GM12874 (cell line): ENCODE results near the gene LHPP.

Experiments used
- TF ChIP-seq, protein P1 (sequence below): IDR thresholded peaks from 2 replicates; pipeline ENCODE4 v1.5.1; 2011; ENCODE audit warnings: low read depth, mild to moderate bottlenecking, control low read depth, low read length, moderate library complexity; ENCODE audit not compliant: insufficient read depth

Gene LHPP

DNA sequence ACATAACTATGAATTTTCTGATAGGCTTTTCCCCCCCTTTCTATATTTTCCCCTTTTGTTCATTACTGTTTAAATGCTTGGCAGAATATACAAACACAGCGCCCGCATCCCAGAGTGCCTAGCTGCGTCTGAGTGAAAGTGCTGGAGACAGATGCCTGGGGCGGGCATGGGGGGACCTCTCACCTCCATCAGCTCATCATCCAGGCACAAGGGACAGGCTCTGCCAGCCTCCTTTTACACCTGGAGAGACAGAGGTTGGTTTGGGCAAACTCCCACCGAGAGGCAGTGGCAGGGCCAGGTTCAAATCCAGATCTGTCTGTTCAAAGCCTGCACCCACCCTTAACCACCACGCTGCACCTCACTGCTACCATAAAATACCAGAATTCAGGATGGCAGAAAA is 178.0 kb downstream of the LHPP start:
- TF ChIP-seq, protein P1, sequence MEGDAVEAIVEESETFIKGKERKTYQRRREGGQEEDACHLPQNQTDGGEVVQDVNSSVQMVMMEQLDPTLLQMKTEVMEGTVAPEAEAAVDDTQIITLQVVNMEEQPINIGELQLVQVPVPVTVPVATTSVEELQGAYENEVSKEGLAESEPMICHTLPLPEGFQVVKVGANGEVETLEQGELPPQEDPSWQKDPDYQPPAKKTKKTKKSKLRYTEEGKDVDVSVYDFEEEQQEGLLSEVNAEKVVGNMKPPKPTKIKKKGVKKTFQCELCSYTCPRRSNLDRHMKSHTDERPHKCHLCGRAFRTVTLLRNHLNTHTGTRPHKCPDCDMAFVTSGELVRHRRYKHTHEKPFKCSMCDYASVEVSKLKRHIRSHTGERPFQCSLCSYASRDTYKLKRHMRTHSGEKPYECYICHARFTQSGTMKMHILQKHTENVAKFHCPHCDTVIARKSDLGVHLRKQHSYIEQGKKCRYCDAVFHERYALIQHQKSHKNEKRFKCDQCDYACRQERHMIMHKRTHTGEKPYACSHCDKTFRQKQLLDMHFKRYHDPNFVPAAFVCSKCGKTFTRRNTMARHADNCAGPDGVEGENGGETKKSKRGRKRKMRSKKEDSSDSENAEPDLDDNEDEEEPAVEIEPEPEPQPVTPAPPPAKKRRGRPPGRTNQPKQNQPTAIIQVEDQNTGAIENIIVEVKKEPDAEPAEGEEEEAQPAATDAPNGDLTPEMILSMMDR = no peak

DNA sequence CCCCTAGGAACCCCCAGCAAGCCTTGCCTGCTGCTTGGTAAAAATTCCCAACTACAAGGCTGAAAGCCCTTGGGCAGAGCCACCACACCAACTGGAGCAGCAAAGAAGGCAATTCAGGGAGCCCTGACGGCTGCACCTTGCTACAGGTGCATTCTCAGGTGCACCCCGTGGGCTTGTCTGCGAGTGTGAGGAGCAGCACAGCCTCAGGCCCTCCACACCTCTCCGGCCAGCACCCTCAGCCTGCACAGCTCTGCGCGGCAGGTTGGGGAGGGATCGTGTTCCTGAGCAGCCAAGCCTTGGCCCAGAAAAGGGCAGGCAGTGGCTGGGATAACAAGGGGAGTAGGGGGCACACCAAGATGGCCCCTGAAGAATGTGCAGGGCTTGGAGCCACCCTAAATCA is 178.4 kb downstream of the LHPP start:
- TF ChIP-seq, protein P1 = no peak

DNA sequence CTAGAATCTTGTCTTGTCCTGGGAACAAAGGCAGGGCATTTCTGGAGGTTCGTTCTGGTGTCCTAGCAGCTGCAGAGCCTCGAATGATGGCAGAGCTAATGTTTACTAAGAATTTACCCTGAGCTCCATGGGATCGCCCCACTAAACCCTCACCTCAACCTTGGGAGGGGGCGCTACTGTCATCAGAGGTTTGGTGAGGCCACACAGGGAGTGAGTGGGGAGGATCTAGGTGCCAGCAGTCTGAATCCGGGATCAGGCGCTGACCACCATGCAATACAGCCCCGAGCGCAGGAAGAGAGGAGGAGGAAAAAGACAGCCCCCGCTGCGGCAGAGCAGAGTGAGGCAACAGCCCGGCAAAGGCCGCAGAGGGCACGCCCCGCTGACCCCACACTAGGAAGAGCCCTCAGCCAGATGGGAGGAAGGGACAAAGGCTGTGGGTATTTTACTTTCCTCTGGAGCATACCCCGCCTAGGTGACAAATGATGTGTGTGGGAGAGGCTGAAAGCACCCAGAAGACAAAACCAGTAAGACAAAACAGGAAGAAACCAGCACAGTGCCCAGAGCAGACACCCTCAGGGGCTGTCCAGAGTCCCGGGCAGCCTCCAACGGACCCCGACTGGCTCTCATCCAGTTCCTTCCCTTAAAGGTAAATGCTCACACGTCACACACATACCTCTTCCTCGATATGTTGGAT is 179.1 kb downstream of the LHPP start:
- TF ChIP-seq, protein P1 = no peak

DNA sequence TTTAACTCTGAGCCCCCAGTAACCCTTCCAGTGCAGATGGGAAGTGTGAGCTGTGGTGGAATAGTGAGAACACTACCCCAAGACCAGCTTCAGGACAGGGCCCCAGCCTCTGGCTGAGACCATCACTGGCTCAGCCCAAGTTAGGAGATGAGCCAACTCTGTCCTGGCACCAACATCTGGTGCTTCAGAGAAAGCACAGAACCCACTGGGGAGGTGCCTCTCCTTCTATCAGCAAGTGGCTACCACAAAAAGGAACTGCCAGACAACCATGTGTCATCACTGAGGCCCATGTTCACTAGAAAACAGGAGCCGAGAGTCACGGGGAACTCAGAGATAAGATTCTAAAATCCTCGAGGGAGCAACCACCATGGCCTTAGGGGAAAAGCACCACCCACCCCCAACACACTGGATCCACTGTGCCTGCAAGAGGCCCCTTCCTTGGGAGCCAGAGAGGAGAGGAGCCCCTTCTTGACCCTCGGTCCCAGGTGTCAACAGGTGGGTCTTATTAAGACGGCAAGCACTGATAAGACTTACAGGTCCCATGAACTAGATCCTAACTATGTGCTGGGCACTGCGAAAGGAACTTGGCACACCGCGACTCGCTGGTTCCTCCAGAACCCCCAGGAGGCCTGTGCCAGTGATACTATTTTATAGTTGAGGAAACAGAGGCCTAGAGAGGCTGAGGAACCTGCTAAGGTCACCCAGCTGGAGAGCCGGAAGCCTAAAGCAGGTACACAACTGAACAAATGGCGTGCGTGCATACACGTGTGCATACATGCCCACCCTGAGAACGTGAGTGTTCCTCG is 179.9 kb downstream of the LHPP start:
- TF ChIP-seq, protein P1 = no peak

DNA sequence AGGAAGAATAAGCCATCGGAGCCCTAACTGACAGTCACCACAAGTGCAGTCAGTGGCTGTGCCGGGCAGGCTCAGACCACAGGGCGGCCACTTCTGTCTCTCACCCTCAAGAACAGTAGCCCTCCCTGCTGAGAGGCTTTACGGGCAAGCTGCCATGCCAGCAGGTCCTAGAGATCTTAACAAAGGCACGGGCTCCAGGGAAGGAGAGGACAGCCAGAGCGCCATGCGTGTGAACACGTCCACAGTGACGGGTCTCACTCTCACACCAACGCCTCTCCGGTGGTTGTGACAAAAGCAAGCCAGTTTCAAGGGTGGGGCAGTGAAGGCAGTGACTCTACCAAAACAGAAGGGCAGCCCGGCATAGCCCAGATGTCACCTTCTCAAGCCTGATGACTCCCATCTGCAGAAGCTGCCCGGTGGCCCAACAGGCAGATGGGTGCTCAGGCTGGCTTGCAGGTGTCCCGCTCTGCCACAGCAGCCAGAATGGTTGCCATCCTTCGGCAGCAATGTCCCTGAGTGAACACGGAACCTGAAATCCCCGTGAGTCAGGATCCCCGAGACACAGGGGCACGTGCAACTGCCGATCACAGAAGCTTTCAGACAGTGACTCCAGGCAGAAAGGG is 180.6 kb downstream of the LHPP start:
- TF ChIP-seq, protein P1 = no peak

DNA sequence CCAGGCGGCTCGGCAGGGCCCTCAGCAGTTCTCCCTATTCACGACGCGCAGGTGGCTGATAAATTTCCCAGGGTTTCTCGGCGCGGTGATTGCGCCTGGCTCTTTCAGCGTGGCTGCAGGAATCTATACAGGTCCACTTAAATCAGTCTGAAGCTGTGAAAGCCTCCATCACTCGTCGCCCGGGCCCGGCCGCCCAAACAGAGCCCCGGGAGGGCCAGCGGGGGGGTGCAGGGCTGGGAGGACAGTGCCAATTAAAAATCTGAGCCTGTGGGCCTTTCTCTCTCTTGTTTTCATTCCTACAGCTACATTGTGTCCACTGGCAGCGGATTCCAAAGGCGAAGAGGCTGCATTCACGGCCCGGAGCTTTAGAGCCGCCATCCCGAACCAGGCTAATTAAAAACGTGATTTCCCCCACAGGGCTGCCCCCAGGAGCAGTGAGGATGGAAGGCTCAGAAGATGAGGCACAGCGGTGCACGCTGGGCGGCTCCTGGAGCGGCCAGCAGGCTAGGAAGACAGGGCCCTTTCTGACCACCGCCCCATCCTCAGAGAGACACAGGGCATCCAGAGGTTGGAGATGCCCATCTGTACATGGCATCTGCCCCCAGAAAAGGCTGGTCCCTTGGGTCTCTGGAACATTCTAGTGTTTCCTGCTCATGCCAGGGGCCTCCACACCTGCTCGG is 181.8 kb downstream of the LHPP start:
- TF ChIP-seq, protein P1 = no peak

DNA sequence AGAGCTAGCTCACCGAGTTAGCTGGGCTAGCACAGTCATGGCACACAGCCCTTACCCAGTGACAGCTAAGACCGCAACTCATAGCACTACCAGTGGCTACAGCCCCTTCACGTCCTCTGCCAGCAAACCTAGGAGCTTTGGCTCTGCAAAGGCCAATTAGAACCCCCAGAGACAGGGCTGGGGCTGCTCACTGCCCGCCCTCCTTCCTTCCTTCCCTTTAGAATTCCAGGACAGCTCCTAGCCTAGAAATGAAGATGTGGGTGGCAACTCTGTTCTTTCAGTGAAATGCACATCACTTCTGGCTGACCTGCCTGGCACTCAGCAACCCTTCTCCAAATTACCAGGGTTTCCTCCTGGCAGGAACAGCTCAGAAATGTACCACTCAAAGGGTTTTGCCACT is 182.6 kb downstream of the LHPP start:
- TF ChIP-seq, protein P1 = no peak
